22Rv1 (cell line): Measurements from ENCODE around the gene GRM4.

ENCODE experiments used
- H3K27ac ChIP-seq: fragments of 450-650 bp; 2 replicates; pipeline ENCODE4 v1.5.1; 2017
- ZFX ChIP-seq: fragments of 450-650 bp; IDR thresholded peaks from 2 replicates; pipeline ENCODE4 v1.6.1; 2017; ENCODE audit warnings: antibody characterized with exemption, borderline replicate concordance
- TF ChIP-seq, protein P1 (sequence below): fragments of 450-650 bp; IDR thresholded peaks from 2 replicates; pipeline ENCODE4 v1.5.1; 2017; ENCODE audit warnings: mild to moderate bottlenecking

GRM4 gene

DNA sequence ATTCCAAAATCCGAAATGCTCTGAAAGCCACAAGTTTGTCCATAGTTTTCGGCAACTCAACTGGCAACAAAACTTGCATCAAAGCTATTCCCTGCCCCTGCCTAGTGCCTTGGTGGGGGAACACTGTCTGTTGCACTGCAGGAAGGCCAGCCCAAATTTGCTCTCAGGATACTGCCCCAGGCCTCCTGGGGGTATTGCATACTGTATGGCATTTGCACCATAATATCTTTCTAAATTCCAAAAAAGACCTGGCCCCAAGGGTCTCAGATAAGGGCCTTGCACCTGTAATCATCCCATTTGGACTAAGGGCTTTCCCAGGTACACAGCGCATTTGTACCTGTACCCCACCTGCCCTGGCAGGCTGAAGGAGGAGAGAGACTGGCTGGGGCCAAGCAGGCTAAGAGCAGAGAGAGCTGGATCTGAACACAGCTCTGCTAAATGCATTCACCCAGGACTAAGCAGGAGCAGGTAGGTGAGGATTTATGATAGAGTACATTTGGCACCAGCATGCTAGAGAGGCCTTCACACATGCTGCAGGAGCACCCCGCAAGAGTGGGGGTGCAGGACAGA, 4.0 kb upstream of the GRM4 start:
- no peak overlapping the region for H3K27ac ChIP-seq
- TF ChIP-seq, protein P1, sequence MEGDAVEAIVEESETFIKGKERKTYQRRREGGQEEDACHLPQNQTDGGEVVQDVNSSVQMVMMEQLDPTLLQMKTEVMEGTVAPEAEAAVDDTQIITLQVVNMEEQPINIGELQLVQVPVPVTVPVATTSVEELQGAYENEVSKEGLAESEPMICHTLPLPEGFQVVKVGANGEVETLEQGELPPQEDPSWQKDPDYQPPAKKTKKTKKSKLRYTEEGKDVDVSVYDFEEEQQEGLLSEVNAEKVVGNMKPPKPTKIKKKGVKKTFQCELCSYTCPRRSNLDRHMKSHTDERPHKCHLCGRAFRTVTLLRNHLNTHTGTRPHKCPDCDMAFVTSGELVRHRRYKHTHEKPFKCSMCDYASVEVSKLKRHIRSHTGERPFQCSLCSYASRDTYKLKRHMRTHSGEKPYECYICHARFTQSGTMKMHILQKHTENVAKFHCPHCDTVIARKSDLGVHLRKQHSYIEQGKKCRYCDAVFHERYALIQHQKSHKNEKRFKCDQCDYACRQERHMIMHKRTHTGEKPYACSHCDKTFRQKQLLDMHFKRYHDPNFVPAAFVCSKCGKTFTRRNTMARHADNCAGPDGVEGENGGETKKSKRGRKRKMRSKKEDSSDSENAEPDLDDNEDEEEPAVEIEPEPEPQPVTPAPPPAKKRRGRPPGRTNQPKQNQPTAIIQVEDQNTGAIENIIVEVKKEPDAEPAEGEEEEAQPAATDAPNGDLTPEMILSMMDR, result no peak

DNA sequence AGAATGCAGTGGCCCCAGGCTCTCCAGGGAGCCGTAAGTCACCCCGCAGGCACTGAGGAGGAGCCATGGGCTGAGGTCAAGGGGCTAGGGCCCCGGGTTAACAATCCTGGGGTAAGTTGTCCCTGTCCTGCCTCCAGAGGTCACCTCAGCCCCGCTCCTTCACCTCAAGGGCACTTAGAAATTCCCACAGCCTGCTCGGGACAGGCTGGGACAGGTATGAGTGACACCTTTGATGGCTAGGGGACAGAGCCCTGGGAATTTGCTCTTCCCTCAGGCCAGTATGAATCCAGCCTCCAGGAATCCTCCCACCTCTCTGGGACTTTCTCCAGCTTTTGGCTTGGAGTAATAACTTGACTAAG, 3.5 kb upstream of the GRM4 start:
- no peak overlapping the region for H3K27ac ChIP-seq
- no peak for TF ChIP-seq ZFX
- TF ChIP-seq, protein P1, result no peak

DNA sequence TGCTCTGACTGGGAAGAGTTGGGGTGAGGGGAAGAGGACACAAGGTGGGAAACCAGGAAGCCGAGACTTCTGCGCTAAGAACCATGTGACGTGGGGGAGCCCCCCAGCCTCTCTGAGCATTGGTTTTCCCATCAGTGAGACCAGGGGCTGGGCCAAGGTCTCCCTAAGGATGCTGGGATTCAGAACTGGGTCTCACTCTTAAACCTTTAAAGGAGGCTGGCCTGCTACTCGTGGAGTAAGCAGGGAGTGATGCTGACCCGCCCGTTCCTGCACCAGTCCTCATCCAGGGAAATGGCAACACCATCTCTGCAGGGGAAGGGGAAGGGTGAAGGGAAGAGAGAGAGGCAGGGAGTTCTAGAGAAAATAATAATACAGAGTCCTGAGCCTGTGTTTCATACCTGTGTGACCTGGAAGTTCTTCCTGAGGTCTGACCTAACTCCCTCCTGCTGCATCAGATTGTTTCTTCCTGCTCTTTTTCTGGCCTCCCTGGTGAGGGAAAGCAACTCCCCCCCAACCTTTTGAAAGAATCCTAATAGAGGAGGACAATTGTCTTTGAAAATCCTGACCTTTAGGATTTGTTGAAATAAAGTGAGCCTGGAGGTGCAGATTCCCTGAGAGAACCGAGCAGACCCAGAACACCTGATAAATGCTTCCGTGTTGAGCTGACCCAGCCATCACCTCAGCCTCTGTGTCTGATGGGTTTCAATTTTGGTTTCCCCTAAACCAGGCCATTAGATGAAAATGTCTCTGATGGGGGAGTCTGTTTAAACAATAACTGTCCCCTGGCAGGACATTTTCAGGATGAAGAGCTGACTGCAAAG, 3.0 kb upstream of the GRM4 start:
- no peak for TF ChIP-seq ZFX
- TF ChIP-seq, protein P1, result no peak
- no peak overlapping the region for H3K27ac ChIP-seq

DNA sequence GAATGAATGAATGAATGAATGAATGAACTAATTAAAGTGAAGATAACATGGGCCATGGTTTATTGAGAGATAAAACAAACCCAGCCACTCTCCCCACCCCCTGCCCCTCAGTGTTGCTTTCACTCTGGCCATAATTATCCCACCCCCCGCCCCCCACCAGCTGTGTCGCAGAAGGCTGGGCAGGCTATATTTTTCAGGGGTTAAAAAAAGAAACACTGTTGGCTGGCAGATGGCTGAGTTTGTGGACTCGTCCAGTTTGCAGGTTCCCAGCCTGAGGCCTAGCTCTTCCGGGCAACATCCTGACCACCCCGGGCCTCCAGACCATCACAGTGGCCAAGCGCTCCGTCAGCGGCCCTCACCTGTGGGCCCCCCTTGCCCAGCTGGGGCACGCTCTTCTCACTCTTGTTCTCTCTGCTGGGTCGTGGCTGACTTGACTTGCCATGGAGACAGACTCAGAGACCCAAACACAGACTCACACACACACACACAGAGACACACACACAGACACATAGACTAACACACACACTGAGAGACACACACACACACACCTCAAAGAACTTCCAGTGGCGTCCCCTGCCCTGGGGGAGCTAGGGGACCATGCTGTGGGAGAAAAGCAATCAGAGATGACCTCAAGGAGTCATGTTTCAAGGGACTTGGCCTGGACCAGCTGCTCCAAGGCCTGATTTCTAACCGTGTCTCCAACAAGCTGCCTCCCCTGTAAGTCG, 2.2 kb upstream of the GRM4 start:
- no peak overlapping the region for H3K27ac ChIP-seq

DNA sequence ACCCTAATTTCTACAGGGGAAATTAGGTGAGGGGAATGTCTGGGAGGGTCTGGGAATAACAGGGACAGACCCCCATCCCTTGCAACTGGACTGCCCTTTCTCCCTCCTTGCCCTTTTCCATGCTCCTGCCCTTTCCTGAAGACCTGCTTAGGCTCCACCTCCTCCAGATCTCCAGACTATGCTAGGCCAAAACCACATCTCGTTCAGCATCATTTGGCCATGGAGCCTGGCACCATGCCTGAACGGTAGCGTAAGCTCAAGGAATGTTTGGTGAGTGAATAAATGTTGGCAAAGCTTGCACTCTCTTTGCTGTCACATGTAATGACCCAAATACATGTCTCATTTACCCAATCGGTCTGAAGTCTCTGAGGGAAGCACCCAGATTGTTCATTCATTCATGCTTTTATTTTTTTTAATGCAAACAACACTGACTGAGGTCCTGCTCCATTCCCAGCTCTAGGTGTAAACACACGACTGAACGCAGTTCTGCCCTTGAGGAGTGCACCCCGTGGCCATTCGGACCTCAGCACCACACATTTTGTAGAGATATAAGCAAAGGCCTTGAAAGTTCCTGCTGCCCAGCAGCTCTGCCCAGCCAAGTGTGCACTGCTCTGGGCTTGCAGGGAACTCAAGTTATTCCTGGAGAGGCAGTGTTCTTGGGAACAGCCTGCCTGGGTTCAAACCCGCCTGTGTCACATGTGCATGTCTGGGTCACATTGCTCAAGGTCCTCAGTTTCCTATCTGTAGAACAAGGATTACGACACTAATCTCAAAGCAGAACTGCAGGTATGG, 1.1 kb upstream of the GRM4 start:
- TF ChIP-seq ZFX, result no peak
- TF ChIP-seq, protein P1, result no peak
- no peak overlapping the region for H3K27ac ChIP-seq

More for the DNA sequence above, 2.2 kb upstream of the GRM4 start:
- no peak for TF ChIP-seq ZFX
- TF ChIP-seq, protein P1, result no peak

DNA sequence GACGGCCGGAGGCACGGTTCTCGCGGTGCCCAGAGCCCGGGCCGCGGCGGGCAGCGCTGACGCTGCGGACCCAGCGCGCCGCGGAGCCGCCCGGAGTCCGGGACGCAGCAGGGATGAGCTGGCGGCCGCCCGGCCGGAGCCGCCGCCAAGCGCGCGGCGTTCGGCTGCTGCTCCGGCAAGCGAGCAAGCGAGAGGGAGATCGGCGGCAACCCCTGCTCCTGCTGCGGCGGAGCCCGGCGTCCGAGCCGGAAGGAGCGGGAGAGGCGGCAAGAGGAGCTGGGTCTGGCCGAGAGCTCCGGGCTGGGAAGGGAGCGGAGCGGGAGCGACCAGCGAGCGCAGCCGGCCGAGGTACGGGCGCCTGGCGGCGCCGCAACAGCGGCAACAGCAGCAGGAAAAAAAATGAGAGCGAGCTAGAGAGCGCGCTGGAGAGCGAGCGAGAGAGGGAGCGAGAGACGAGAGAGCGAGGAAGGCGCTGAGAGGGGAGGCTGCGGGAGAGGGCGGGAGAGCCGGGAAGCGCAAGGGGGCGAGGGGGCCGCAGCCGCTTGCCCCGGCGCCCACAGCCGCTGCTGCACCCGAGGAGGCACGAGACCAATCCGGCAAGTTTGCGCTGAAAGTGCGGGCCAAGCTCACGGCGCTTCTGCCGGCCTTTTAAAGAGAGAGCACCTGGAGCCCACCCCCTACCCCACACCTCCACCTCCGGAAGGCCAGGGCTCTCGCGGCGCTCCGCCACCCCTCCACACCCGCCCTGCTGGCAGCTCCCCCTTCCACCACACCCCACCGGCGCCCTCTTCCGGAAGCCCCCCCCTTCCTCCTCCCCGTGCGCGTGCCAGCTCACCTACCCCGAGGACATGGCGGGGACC, 496 bp downstream of the GRM4 start:
- TF ChIP-seq, protein P1, result no peak; the same call in none of the 2 replicates
- TF ChIP-seq ZFX, result no peak

More for the DNA sequence above, 496 bp downstream of the GRM4 start:
- no peak overlapping the region for H3K27ac ChIP-seq
